Breast epithelium (tissue), 3 donors: ENCODE results near the gene ZNF398.

Experiments
- CTCF ChIP-seq, 3 donors: fragments of 450-650 bp; IDR thresholded peaks; one replicate each; pipeline ENCODE4 v1.5.1; 2016 to 2017; ENCODE audit warnings: antibody characterized with exemption in 3 of 3, mild to moderate bottlenecking in 3 of 3, moderate library complexity in 3 of 3
- POLR2A ChIP-seq: fragments of 450-650 bp; IDR thresholded peaks from one replicate; pipeline ENCODE4 v1.6.1; 2016; ENCODE audit warnings: antibody characterized with exemption, mild to moderate bottlenecking, moderate library complexity
- POLR2AphosphoS5 ChIP-seq, 3 donors: sonication (generic); formaldehyde crosslinking; IDR thresholded peaks; one replicate each; pipeline ENCODE4 v1.6.1; 2017; ENCODE audit warnings: antibody characterized with exemption in 3 of 3

GRCh38 chr7:149210551-149210950 lies 63.3 kb downstream of the ZNF398 start:
- TF ChIP-seq CTCF (IDR thresholded peaks at IDR 0.05): no peak
- no peak for TF ChIP-seq POLR2A
- no peak for TF ChIP-seq POLR2AphosphoS5 (IDR thresholded peaks at IDR 0.05)
